Adrenal gland (tissue), 5 donors: ENCODE data around the gene RNASE1.

Experiments used
- CTCF ChIP-seq, 6 experiments: fragments of 450-650 bp in 4 of 6; fragments of 200-600 bp in 2 of 6; sonication (generic) in 1 of 6; IDR thresholded peaks; 1 replicate in 5 of 6; 2 replicates in 1 of 6; pipeline versions ENCODE4 v1.5.1 to v1.8.0; 2016 to 2021; ENCODE audit warnings: antibody characterized with exemption in 6 of 6, mild to moderate bottlenecking in 2 of 6, moderate library complexity in 1 of 6
- POLR2A ChIP-seq, 2 donors: fragments of 450-650 bp; IDR thresholded peaks; one replicate each; pipeline ENCODE4 v1.6.1; 2017; ENCODE audit warnings: antibody characterized with exemption in 2 of 2, mild to moderate bottlenecking in 2 of 2, moderate library complexity in 1 of 2
- donor health status: DM: no; HTN: no; CAD: no.

DNA sequence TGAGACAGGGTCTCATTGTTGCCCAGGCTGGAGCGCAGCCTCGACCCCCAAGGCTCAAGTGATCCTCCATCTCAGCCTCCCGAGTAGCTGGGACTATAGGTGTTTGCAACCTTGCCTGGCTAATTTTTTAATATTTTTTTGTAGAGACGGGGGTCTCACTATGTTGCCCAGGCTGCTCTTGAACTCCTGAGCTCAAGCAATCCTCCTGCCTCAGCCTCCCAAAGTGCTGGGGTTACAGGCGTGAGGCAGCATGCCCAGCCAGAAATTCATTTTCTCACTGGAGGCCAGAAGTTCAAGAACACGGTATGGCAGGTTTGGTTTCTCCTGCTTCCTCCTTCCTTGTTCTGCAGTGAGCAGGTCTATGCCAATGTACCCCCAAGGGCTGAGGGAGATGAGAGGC, 3.7 kb downstream of the RNASE1 start:
- TF ChIP-seq CTCF (IDR thresholded peaks at IDR 0.05): no peak
- TF ChIP-seq POLR2A (IDR thresholded peaks at IDR 0.05): no peak
